ENCODE results near the gene SPINT2. TPM values are rescaled to one million over a fixed set of nuclear protein-coding genes. Genes with fewer than 3 reads are reported as not detected.

SPINT2 gene
- total and polyA plus RNA-seq, 4 donors, result 7.0 to 43.0 (median 10.7) TPM

GRCh38 chr19:38306236-38306635, 41.9 kb downstream of the SPINT2 start:
- TF ChIP-seq HNF4G (IDR thresholded peaks at IDR 0.05), result no peak
- no peak for TF ChIP-seq JUND (IDR thresholded peaks at IDR 0.05)
- TF ChIP-seq RAD21 (IDR thresholded peaks at IDR 0.05), result no peak
- TF ChIP-seq GABPA (IDR thresholded peaks at IDR 0.05 in 1 of 2, conservative IDR thresholded peaks at IDR 0.05 in 1 of 2), result no peak
- TF ChIP-seq NR2F2 (IDR thresholded peaks at IDR 0.05), result no peak
- TF ChIP-seq EGR1 (IDR thresholded peaks at IDR 0.05; ENCODE audit: low read depth in 2 of 2), result no peak
- no peak for TF ChIP-seq RXRA (IDR thresholded peaks at IDR 0.05)
- no peak for TF ChIP-seq YY1 (IDR thresholded peaks at IDR 0.05)
- Histone ChIP-seq H3K4me3 (ENCODE audit: low read depth in 1 of 3, low read length in 3 of 3) (no peak overlapping the region), H3K27me3 (ENCODE audit: control insufficient read depth in 4 of 4, insufficient read depth in 4 of 4, low read length in 3 of 4) (no peaks in the 10 kb centered on the region), H3K27ac (ENCODE audit: low read depth in 1 of 2, low read length in 2 of 2) (no peak overlapping the region), H3K4me1 (ENCODE audit: control insufficient read depth in 4 of 4, insufficient read depth in 4 of 4, low read length in 3 of 4) (no peaks in the 10 kb centered on the region), H3K9me3 (ENCODE audit: control insufficient read depth in 4 of 4, low read length in 3 of 4) (no peaks in the 10 kb centered on the region), H3K36me3 (ENCODE audit: control insufficient read depth in 4 of 4, insufficient read depth in 3 of 4, low read depth in 1 of 4, low read length in 3 of 4) (peaks cover 6 to 17% (median 7%) of the 10 kb centered on the region in 4 donors), H3K9ac (ENCODE audit: low read depth in 1 of 2, low read length in 2 of 2) (no peak overlapping the region)
- WGBS, result 97% methylated on average over 3 of the region's 3 CpGs
- no peak for DNase-seq (ENCODE audit: low spot score)

- H3K27me3 ChIP-seq (ENCODE audit: control insufficient read depth in 4 of 4, insufficient read depth in 4 of 4, low read length in 3 of 4), result no peaks in the 10 kb centered on the region
- no peaks in the 10 kb centered on the region for H3K4me1 ChIP-seq (ENCODE audit: control insufficient read depth in 4 of 4, insufficient read depth in 4 of 4, low read length in 3 of 4)
- no peak overlapping the region for H3K27ac ChIP-seq (ENCODE audit: low read depth in 1 of 2, low read length in 2 of 2)
- peaks cover 6 to 17% (median 7%) of the 10 kb centered on the region in 4 donors for H3K36me3 ChIP-seq (ENCODE audit: control insufficient read depth in 4 of 4, insufficient read depth in 3 of 4, low read depth in 1 of 4, low read length in 3 of 4)
- WGBS, result 97% methylated on average over 4 of the region's 4 CpGs
- TF ChIP-seq FOXA1 (IDR thresholded peaks at IDR 0.05) (no peak), HNF4G (IDR thresholded peaks at IDR 0.05) (no peak), JUND (IDR thresholded peaks at IDR 0.05) (no peak), RAD21 (IDR thresholded peaks at IDR 0.05) (no peak), MAX (IDR thresholded peaks at IDR 0.05) (no peak), TAF1 (conservative IDR thresholded peaks at IDR 0.05) (no peak), ATF3 (IDR thresholded peaks at IDR 0.05) (no peak), NR2F2 (IDR thresholded peaks at IDR 0.05) (no peak)
- no peak for DNase-seq (ENCODE audit: low spot score)
- H3K9me3 ChIP-seq (ENCODE audit: control insufficient read depth in 4 of 4, low read length in 3 of 4), result no peaks in the 10 kb centered on the region
- no peak overlapping the region for H3K4me3 ChIP-seq (ENCODE audit: low read depth in 1 of 3, low read length in 3 of 3)
- no peak overlapping the region for H3K9ac ChIP-seq (ENCODE audit: low read depth in 1 of 2, low read length in 2 of 2)
Observed at GRCh38 chr19:38307076-38307475, 42.7 kb downstream of the SPINT2 start.

- WGBS, result 92% methylated on average over 8 of the region's 8 CpGs
- Histone ChIP-seq H3K27me3 (ENCODE audit: control insufficient read depth in 4 of 4, insufficient read depth in 4 of 4, low read length in 3 of 4) (no peaks in the 10 kb centered on the region), H3K9me3 (ENCODE audit: control insufficient read depth in 4 of 4, low read length in 3 of 4) (no peaks in the 10 kb centered on the region)
Observed at GRCh38 chr19:38307597-38307996, 43.2 kb downstream of the SPINT2 start.

More at GRCh38 chr19:38307597-38307996, 43.2 kb downstream of the SPINT2 start:
- Histone ChIP-seq H3K4me1 (ENCODE audit: control insufficient read depth in 4 of 4, insufficient read depth in 4 of 4, low read length in 3 of 4) (no peaks in the 10 kb centered on the region), H3K9ac (ENCODE audit: low read depth in 1 of 2, low read length in 2 of 2) (no peak overlapping the region), H3K27ac (ENCODE audit: low read depth in 1 of 2, low read length in 2 of 2) (no peak overlapping the region), H3K36me3 (ENCODE audit: control insufficient read depth in 4 of 4, insufficient read depth in 3 of 4, low read depth in 1 of 4, low read length in 3 of 4) (peaks cover 6 to 17% (median 7%) of the 10 kb centered on the region in 4 donors), H3K4me3 (ENCODE audit: low read depth in 1 of 3, low read length in 3 of 3) (no peak overlapping the region)
- no peak for TF ChIP-seq GABPA (IDR thresholded peaks at IDR 0.05 in 1 of 2, conservative IDR thresholded peaks at IDR 0.05 in 1 of 2)
- TF ChIP-seq ATF3 (IDR thresholded peaks at IDR 0.05), result no peak
- TF ChIP-seq YY1 (IDR thresholded peaks at IDR 0.05), result no peak
- no peak for TF ChIP-seq CTCF (IDR thresholded peaks at IDR 0.05; ENCODE audit: low read depth, low read length, missing input control)
- TF ChIP-seq HNF4G (IDR thresholded peaks at IDR 0.05), result no peak
- TF ChIP-seq TAF1 (conservative IDR thresholded peaks at IDR 0.05), result no peak
- TF ChIP-seq REST (IDR thresholded peaks at IDR 0.05), result no peak
- no peak for TF ChIP-seq SP1 (IDR thresholded peaks at IDR 0.05)
- TF ChIP-seq NR2F2 (IDR thresholded peaks at IDR 0.05), result no peak
- no peak for TF ChIP-seq RXRA (IDR thresholded peaks at IDR 0.05)
- no peak for TF ChIP-seq HNF4A (conservative IDR thresholded peaks at IDR 0.05)
- TF ChIP-seq FOXA1 (IDR thresholded peaks at IDR 0.05), result no peak
- no peak for DNase-seq (ENCODE audit: low spot score)
